OCI-LY3 (cell line): Measurements from ENCODE around the gene AQP2.

Experiments
- CTCF ChIP-seq: fragments of 200-600, 300-600 bp; sonication (generic); IDR thresholded peaks from 2 replicates; pipeline ENCODE4 v1.5.1; 2014; ENCODE audit warnings: antibody characterized with exemption, low read length, low read depth
- EZH2phosphoT487 ChIP-seq: fragments of 200-600 bp; shearing (Covaris generic); IDR thresholded peaks from 2 replicates; pipeline ENCODE4 v1.6.1; 2018; ENCODE audit warnings: antibody characterized with exemption, mixed run types, low read depth

GRCh38 chr12:49924628-49925246 is 25.8 kb upstream of the AQP2 start:
- TF ChIP-seq CTCF = no peak
- no peak for TF ChIP-seq EZH2phosphoT487
